HEK293T (cell line): ENCODE results near the gene RPL13.

Experiments used
- CTCF ChIA-PET: fragments of 350-600 bp; formaldehyde crosslinking; extraction: SDS; loops from one replicate; lab custom pipeline; 2021; ENCODE audit warnings: antibody characterized with exemption, inconsistent platforms; lab: Yijun Ruan, JAX
- POLR2A ChIA-PET: fragments of 350-600 bp; formaldehyde crosslinking; extraction: SDS; loops from one replicate; lab custom pipeline; 2020; ENCODE audit warnings: antibody characterized with exemption, inconsistent platforms; lab: Yijun Ruan, JAX
- DNase-seq: peaks from one replicate; pipeline ENCODE4 v3.0.0; 2012; ENCODE audit warnings: mixed read lengths; ENCODE audit errors: extremely low spot score
- ARNT ChIP-seq: fragments of 450-650 bp; IDR thresholded peaks from 2 replicates; pipeline ENCODE4 v1.6.1; 2017; ENCODE audit warnings: mild to moderate bottlenecking
- BHLHE40 ChIP-seq: fragments of 450-650 bp; IDR thresholded peaks from 2 replicates; pipeline ENCODE4 v1.6.1; 2016; ENCODE audit warnings: mild to moderate bottlenecking, moderate library complexity, borderline replicate concordance
- CTBP1 ChIP-seq: fragments of 450-650 bp; IDR thresholded peaks from 2 replicates; pipeline ENCODE4 v1.6.1; 2016; ENCODE audit warnings: borderline replicate concordance
- ELF4 ChIP-seq: fragments of 450-650 bp; IDR thresholded peaks from 2 replicates; pipeline ENCODE4 v1.6.1; 2017; ENCODE audit warnings: antibody characterized with exemption
- FOXA1 ChIP-seq: fragments of 450-650 bp; IDR thresholded peaks from 2 replicates; pipeline ENCODE4 v1.6.1; 2016; ENCODE audit warnings: mild to moderate bottlenecking
- FOXK2 ChIP-seq: fragments of 450-650 bp; IDR thresholded peaks from 2 replicates; pipeline ENCODE4 v1.6.1; 2016; ENCODE audit warnings: mild to moderate bottlenecking
- FOXM1 ChIP-seq: fragments of 450-650 bp; IDR thresholded peaks from 2 replicates; pipeline ENCODE4 v1.6.1; 2017; ENCODE audit warnings: mild to moderate bottlenecking, borderline replicate concordance
- HDGF ChIP-seq: fragments of 450-650 bp; IDR thresholded peaks from 2 replicates; pipeline ENCODE4 v1.6.1; 2017; ENCODE audit warnings: antibody characterized with exemption, borderline replicate concordance
- L3MBTL2 ChIP-seq: fragments of 450-650 bp; conservative IDR thresholded peaks from 2 replicates; pipeline ENCODE4 v1.6.1; 2016; ENCODE audit warnings: mild to moderate bottlenecking
- LEF1 ChIP-seq: fragments of 450-650 bp; IDR thresholded peaks from 2 replicates; pipeline ENCODE4 v1.6.1; 2017; ENCODE audit warnings: mild to moderate bottlenecking, borderline replicate concordance
- NFRKB ChIP-seq: fragments of 450-650 bp; IDR thresholded peaks from 2 replicates; pipeline ENCODE4 v1.6.1; 2016; ENCODE audit warnings: mild to moderate bottlenecking, moderate library complexity
- SP1 ChIP-seq: fragments of 450-650 bp; IDR thresholded peaks from 2 replicates; pipeline ENCODE4 v1.6.1; 2017
- SUZ12 ChIP-seq: fragments of 450-650 bp; IDR thresholded peaks from 2 replicates; pipeline ENCODE4 v1.6.1; 2016; ENCODE audit warnings: mild to moderate bottlenecking
- TARDBP ChIP-seq: fragments of 450-650 bp; IDR thresholded peaks from 2 replicates; pipeline ENCODE4 v1.6.1; 2016
- ZNF384 ChIP-seq: fragments of 450-650 bp; IDR thresholded peaks from 2 replicates; pipeline ENCODE4 v1.6.1; 2016
- TF ChIP-seq, protein P1 (sequence below): fragments of 450-650 bp; IDR thresholded peaks from 2 replicates; pipeline ENCODE4 v1.6.1; 2016

RPL13 gene

DNA sequence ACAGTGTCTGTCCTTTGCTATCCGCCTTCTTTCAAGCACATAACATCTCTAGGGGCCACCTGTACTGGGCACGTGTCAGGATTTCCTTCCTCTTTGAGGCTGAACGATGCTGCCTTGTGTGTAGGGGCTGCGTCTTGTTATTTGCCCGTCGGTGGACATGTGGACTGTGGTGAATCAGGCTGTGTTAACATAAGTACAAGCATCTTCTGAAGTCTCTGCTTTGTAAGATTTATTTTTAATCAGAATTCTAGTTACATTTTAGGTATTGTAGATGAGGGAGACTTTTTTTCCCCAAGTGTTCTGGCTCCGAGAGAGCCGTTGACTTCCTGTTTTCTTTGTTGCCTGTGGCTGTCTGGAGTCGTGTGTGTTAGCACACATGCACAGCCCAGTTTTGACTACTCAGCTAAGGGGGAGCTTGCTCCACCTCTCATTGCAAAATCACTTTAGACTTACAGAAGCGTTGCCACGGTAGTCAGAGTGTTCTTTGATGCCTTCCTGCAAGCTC, 26.2 kb upstream of the RPL13 start:
- DNase-seq: no peak
- POLR2A ChIA-PET: no interaction called here
- CTCF ChIA-PET: no interaction called here
- TF ChIP-seq FOXK2 (no peak), NFRKB (no peak), ELF4 (no peak), HDGF (no peak), FOXA1 (no peak)

DNA sequence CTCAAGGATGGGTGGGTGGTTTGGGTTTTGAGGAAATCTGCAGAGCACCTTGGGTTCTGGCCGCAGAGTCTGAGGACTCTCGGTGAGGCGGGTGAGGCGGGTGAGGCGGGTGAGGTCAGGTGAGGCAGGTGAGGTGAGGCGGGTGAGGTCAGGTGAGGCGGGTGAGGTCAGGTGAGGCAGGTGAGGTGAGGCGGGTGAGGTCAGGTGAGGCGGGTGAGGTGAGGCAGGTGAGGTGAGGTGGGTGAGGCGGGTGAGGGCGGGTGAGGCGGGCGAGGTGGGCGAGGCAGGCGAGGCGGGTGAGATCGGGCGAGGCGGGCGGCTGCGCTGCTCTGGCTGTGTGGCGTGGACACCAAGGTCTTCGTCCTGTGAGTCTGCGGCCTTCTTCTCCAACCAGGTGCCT, 24.1 kb upstream of the RPL13 start:
- TF ChIP-seq ZNF384 (no peak), NFRKB (no peak), FOXM1 (no peak), SP1 (no peak), TARDBP (no peak), FOXA1 (no peak), SUZ12 (no peak), LEF1 (no peak), CTBP1 (no peak), ARNT (no peak), HDGF (no peak), ELF4 (no peak), L3MBTL2 (no peak), BHLHE40 (no peak), FOXK2 (no peak)
- TF ChIP-seq, protein P1, sequence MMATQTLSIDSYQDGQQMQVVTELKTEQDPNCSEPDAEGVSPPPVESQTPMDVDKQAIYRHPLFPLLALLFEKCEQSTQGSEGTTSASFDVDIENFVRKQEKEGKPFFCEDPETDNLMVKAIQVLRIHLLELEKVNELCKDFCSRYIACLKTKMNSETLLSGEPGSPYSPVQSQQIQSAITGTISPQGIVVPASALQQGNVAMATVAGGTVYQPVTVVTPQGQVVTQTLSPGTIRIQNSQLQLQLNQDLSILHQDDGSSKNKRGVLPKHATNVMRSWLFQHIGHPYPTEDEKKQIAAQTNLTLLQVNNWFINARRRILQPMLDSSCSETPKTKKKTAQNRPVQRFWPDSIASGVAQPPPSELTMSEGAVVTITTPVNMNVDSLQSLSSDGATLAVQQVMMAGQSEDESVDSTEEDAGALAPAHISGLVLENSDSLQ: no peak
- POLR2A ChIA-PET: no interaction called here
- no peak for DNase-seq
- CTCF ChIA-PET: no interaction called here

DNA sequence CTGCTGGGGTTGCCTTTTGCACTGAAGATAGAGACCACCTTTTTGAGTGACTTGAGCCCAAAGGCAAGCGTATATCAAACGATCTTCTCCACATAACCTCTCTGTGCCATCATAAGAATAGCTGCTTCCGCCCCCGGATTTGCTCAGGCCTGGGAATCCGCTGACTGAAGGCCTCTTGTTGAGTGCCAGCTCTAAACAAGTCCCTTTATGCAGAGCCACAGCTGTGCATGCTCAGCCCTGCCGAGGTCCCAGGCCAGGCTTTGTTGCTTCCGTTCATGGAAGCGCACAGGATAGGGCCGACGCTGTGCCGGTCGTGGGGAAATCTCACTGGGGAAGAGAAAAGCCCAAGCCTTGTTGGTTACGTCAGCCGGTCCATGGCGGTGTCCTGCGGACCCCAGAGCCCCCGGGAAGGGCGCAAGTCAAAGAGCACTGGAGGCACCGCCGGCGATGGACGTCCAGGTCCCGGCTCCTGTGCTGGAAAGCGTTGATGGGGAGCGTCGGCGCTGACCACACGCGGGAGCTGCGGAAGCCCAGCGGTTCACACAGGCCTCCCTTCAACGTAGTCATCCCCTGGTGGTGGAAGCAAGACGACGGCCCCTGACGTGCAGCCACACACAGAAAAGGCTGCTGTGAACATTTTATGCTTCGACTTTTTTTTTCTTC, 23.5 kb upstream of the RPL13 start:
- DNase-seq: no peak
- CTCF ChIA-PET: no interaction called here
- TF ChIP-seq SP1: no peak
- TF ChIP-seq L3MBTL2: no peak
- TF ChIP-seq TARDBP: no peak
- TF ChIP-seq CTBP1: no peak
- no peak for TF ChIP-seq SUZ12
- no peak for TF ChIP-seq ZNF384
- no peak for TF ChIP-seq NFRKB
- TF ChIP-seq, protein P1: no peak
- TF ChIP-seq FOXK2: no peak
- no peak for TF ChIP-seq ARNT
- POLR2A ChIA-PET: no interaction called here

DNA sequence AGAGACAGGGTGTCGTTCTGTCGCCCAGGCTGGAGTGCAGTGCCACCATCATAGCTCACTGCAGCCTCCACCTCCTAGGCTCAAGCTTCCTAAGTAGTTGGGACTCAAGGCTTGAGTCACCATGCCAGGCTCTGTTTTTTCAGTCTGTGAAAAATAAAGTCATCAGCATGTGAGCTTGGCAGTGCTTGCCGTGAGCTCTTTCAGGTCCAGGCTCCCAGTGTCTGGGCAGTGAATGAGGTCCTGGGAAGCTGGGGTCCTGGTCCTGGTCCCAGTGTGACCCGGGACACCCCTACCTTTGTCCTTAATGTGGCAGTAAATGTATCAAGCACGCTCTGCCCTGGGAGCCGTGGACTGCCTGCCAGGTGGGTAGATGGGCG, 22.9 kb upstream of the RPL13 start:
- no peak for TF ChIP-seq L3MBTL2
- TF ChIP-seq FOXA1: no peak
- TF ChIP-seq SUZ12: no peak
- no peak for TF ChIP-seq FOXM1
- TF ChIP-seq FOXK2: no peak
- TF ChIP-seq BHLHE40: no peak
- no peak for TF ChIP-seq ARNT
- ChIA-PET CTCF (no interaction called here), POLR2A (no interaction called here)
- DNase-seq: no peak

DNA sequence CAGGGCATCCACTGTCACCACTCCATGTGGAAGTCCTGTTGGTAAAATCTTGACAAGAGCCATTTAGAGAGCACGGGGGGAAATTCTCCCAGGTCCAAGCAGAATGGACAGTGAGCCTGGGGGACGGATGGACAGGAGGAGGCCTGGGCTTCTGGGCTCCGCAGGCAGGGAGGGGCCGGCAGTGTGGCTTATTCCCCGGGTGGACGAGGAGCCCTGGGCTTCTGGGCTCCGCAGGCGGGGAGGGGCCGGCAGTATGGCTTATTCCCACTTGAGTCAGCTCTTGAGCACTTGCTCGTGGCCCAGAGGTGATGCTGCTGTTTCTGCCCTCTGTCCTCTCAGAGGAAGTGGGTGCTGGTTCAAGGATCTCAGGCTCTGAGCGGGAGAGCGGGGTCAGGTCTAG, 22.2 kb upstream of the RPL13 start:
- no peak for DNase-seq

DNA sequence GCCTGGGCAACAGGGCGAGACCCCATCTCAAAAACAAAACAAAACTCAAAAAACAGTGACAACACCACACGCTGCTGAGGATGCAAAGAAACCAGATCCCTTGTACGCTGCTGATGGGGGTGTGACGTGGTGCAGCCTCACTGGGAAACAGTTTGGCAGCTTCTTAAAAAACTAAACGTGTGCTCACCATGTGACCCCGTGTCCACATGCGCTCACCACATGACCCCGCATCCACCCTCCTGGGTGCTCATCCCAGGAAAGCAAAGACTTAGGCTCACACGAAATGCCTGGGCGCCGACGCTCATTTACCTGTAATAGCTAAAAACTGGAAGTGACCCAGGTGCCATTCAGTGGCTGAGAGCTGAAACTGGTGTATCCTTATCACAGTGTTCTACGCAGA, 19.9 kb upstream of the RPL13 start:
- no peak for DNase-seq
- ChIA-PET CTCF (no interaction called here), POLR2A (no interaction called here)
- no peak for TF ChIP-seq FOXK2
- TF ChIP-seq LEF1: no peak
- TF ChIP-seq ELF4: no peak
- TF ChIP-seq FOXM1: no peak
- TF ChIP-seq BHLHE40: no peak
- no peak for TF ChIP-seq CTBP1
- no peak for TF ChIP-seq ARNT
- no peak for TF ChIP-seq L3MBTL2
- no peak for TF ChIP-seq FOXA1
- no peak for TF ChIP-seq HDGF
- no peak for TF ChIP-seq ZNF384

More for the DNA sequence above, 22.2 kb upstream of the RPL13 start:
- ChIA-PET POLR2A (no interaction called here), CTCF (no interaction called here)
- TF ChIP-seq SUZ12: no peak
- no peak for TF ChIP-seq BHLHE40
- no peak for TF ChIP-seq LEF1

DNA sequence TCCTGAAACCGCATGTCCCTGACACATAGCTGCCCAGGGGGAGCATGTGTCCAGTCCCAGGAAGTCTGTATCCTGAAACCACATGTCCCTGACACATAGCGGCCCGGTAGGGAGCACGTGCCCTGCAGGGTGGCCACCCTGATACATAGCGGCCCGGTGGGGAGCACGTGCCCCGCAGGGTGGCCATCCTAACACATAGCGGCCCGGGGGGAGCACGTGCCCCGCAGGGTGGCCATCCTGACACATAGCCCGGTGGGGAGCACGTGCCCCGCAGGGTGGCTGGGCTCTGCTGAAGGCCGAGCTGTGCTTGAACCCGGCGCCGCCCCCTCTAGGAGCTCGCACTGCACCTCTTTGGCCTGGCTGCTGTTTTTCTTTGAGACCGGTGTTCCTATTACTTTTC, 18.7 kb upstream of the RPL13 start:
- ChIA-PET CTCF (no interaction called here), POLR2A (no interaction called here)
- no peak for TF ChIP-seq ELF4
- TF ChIP-seq FOXM1: no peak
- TF ChIP-seq FOXA1: no peak
- no peak for TF ChIP-seq L3MBTL2
- TF ChIP-seq NFRKB: no peak
- TF ChIP-seq FOXK2: no peak
- no peak for TF ChIP-seq CTBP1
- no peak for TF ChIP-seq ZNF384
- no peak for TF ChIP-seq TARDBP
- TF ChIP-seq LEF1: no peak
- TF ChIP-seq SP1: no peak
- TF ChIP-seq ARNT: no peak
- no peak for TF ChIP-seq BHLHE40
- TF ChIP-seq, protein P1: no peak
- TF ChIP-seq SUZ12: no peak
- DNase-seq: no peak
